ENCODE data around the gene GPR78.

DNA sequence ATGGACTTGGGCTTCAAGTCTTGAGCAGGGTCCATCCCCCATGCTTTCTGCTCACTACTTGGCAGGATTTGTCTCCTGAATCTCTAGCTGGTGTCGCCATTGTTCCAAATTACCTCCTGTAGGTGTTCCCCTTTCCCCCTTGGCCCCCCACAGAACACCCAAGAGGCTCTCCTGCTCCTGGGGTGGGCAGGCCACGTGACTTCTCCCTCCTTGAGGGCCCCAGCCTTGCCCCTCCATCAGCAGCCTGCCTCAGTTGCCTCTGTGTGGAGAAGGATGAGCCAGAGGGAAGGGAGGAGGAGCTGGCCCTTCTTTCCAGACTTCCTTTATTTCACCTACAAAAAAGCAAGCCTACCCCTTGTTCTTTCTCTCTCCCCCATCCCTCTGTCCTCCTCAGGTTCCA is 1.8 kb downstream of the GPR78 start:
- TF ChIP-seq, protein P1, sequence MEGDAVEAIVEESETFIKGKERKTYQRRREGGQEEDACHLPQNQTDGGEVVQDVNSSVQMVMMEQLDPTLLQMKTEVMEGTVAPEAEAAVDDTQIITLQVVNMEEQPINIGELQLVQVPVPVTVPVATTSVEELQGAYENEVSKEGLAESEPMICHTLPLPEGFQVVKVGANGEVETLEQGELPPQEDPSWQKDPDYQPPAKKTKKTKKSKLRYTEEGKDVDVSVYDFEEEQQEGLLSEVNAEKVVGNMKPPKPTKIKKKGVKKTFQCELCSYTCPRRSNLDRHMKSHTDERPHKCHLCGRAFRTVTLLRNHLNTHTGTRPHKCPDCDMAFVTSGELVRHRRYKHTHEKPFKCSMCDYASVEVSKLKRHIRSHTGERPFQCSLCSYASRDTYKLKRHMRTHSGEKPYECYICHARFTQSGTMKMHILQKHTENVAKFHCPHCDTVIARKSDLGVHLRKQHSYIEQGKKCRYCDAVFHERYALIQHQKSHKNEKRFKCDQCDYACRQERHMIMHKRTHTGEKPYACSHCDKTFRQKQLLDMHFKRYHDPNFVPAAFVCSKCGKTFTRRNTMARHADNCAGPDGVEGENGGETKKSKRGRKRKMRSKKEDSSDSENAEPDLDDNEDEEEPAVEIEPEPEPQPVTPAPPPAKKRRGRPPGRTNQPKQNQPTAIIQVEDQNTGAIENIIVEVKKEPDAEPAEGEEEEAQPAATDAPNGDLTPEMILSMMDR (IDR thresholded peaks at IDR 0.05; ENCODE audit: low read depth, low read length): no peak
- TF ChIP-seq EZH2phosphoT487 (IDR thresholded peaks at IDR 0.05; ENCODE audit: low read depth): no peak
